Measurements from ENCODE around the gene FGF1.
"Not testable (repeated sequence)": the region's sequence is repeated elsewhere in the genome, so short reads cannot be mapped to it uniquely, and the experiment has no call there.

Gene FGF1

DNA sequence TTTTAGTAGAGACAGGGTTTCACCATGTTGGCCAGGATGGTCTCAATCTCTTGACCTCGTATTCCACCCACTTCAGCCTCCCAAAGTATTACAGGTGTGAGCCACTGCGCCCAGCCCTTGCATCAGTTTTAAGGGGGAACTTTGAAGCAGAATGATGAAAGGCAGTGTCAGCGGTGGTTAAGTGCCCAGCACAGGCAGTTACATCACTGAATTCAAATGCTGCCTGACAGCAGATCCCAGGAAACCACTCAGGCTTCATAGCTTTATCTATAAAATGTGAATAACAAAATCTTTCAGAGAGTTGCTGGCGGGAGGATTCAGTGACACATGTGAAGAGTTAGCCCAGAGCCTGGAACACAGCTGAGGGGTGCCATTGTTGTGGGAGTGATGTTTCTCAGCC is 26.5 kb downstream of the FGF1 start:
- no peak for DNase-seq (ENCODE audit: low read depth in 1 of 2, low spot score in 1 of 2)
- in situ Hi-C loops (cut with HindIII; ENCODE audit: low pct_unique_long_range_greater_than_20kb, low sequenced_read_pairs): no loop called here
- TF ChIP-seq JUND (IDR thresholded peaks at IDR 0.05; ENCODE audit: low read depth): no peak

DNA sequence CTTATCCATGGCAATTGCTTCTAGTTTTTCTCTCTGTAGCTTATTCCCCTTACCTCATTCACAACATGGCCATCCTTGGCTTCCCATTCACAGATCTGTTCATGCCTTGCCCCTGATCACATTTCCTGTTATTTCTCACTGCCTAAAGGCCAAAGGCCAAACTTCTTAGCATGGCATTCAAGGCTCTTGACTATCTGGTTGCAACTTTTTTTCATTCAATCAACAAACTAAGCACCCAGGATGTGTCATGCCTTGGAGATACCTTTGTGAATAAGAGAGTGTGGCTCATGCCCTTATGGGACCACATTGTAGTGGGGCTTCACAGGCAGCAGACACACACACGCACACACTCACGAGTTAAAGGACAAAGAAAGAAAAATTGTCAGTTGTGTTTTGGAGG is 27.6 kb downstream of the FGF1 start:
- in situ Hi-C loops (cut with HindIII; ENCODE audit: low pct_unique_long_range_greater_than_20kb, low sequenced_read_pairs): no loop called here
- DNase-seq (ENCODE audit: low read depth in 1 of 2, low spot score in 1 of 2): no peak
- TF ChIP-seq JUND (IDR thresholded peaks at IDR 0.05; ENCODE audit: low read depth): no peak

GRCh38 chr5:142657446-142657845 is 28.4 kb downstream of the FGF1 start:
- TF ChIP-seq JUND (IDR thresholded peaks at IDR 0.05; ENCODE audit: low read depth): no peak
- in situ Hi-C loops (cut with HindIII; ENCODE audit: low pct_unique_long_range_greater_than_20kb, low sequenced_read_pairs): no loop called here
- no peak for DNase-seq (ENCODE audit: low read depth in 1 of 2, low spot score in 1 of 2)

GRCh38 chr5:142655339-142656267 is 30.3 kb downstream of the FGF1 start:
- DNase-seq (ENCODE audit: low read depth in 1 of 2, low spot score in 1 of 2): peak; percentile 78 to 84
- in situ Hi-C loops (cut with HindIII; ENCODE audit: low pct_unique_long_range_greater_than_20kb, low sequenced_read_pairs): no loop called here
- no peak for TF ChIP-seq JUND (IDR thresholded peaks at IDR 0.05; ENCODE audit: low read depth)

DNA sequence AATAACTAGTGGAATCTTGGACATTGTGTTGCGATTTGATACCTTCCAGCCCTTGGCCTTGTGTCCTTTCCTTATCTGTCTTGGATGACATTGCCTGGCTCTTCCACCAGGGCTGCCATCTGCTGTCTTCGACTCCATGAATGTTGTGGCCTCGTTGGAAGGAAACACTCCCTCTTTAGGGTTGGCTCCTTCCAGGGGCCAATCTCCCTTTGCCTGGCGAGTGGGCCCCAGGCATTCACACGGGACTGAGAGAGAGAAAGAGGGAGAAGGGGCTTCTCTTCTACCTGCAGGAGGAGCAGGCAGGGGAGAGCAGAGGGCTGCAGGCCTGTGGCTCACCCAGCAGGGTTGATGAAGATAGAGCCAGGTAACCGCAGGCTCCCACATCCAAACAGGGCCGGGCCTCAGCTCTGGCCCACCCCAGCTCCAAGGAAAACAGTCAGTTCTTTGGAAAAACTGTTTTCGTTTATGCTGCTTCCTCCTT is 31.3 kb downstream of the FGF1 start:
- TF ChIP-seq JUND (IDR thresholded peaks at IDR 0.05; ENCODE audit: low read depth): no peak
- in situ Hi-C loops (cut with HindIII; ENCODE audit: low pct_unique_long_range_greater_than_20kb, low sequenced_read_pairs): no loop called here
- DNase-seq (ENCODE audit: low read depth in 1 of 2, low spot score in 1 of 2): no peak

- in situ Hi-C loops (cut with HindIII; ENCODE audit: low pct_unique_long_range_greater_than_20kb, low sequenced_read_pairs): no loop called here
- DNase-seq (ENCODE audit: low read depth in 1 of 2, low spot score in 1 of 2): no peak
Observed at GRCh38 chr5:142653321-142653720, 32.6 kb downstream of the FGF1 start.

DNA sequence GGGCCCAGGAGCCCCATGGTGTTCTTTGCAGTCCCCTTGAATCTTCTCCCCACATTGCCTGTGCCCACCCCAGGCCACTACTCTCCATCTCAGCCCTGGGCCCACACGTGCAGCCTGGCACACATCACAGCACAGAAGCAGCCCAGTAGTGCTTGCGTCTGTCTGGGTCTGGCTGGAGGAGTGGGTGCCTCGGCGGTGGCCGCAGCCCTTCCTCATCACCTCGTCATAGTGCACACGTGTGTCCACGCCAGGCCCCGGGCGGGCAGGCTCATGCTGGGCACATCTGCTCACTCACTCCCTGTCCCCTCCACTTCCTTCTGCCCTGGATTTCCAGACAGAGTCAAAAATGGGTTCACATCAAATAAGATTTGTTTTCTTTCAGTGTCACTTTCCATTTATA is 33.3 kb downstream of the FGF1 start:
- in situ Hi-C loops (cut with HindIII; ENCODE audit: low pct_unique_long_range_greater_than_20kb, low sequenced_read_pairs): no loop called here

More at GRCh38 chr5:142653321-142653720, 32.6 kb downstream of the FGF1 start:
- no peak for TF ChIP-seq JUND (IDR thresholded peaks at IDR 0.05; ENCODE audit: low read depth)

DNA sequence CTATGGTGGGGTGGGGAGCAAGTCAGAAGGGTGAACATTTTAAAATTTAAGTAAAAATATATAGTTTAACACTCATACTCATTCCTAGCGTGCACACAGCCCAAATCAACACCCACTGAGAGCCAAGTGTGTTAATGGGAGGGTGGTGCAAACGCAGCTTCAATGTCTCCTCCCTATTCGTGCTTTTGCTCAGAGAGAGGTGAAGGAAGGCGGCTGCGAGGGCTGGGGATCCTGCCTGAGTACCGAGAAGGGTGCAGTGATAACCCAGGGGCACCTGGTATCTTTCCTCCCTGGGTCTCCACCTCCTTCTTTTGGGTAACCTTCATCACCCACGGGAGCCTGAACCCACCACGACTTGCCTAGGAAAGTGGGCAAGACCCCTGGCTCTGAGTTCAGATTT is 35.0 kb downstream of the FGF1 start:
- in situ Hi-C loops (cut with HindIII; ENCODE audit: low pct_unique_long_range_greater_than_20kb, low sequenced_read_pairs): no loop called here
- DNase-seq (ENCODE audit: low read depth in 1 of 2, low spot score in 1 of 2): no peak
- TF ChIP-seq JUND (IDR thresholded peaks at IDR 0.05; ENCODE audit: low read depth): no peak

More for the DNA sequence above, 33.3 kb downstream of the FGF1 start:
- no peak for DNase-seq (ENCODE audit: low read depth in 1 of 2, low spot score in 1 of 2)
- TF ChIP-seq JUND (IDR thresholded peaks at IDR 0.05; ENCODE audit: low read depth): no peak

- no peak for TF ChIP-seq JUND (IDR thresholded peaks at IDR 0.05; ENCODE audit: low read depth)
Observed at GRCh38 chr5:142650060-142650459, 35.8 kb downstream of the FGF1 start.

DNA sequence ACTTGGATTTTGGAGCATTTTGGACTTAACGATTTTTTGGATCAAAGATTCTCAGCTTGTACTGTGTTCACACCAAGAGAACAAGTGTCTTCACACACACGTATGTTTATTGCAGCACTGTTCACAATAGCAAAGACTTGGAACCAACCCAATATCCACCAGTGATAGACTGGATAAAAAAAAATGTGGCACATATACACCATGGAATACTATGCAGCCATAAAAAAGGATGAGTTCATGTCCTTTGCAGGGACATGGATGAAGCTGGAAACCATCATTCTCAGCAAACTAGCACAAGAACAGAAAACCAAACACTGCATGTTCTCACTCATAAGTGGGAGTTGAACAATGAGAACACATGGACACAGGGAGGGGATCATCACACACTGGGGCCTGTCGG is 37.8 kb downstream of the FGF1 start:
- in situ Hi-C loops (cut with HindIII; ENCODE audit: low pct_unique_long_range_greater_than_20kb, low sequenced_read_pairs); DNase-seq (ENCODE audit: low read depth in 1 of 2, low spot score in 1 of 2): not testable (repeated sequence)

More at GRCh38 chr5:142650060-142650459, 35.8 kb downstream of the FGF1 start:
- in situ Hi-C loops (cut with HindIII; ENCODE audit: low pct_unique_long_range_greater_than_20kb, low sequenced_read_pairs): no loop called here
- no peak for DNase-seq (ENCODE audit: low read depth in 1 of 2, low spot score in 1 of 2)

DNA sequence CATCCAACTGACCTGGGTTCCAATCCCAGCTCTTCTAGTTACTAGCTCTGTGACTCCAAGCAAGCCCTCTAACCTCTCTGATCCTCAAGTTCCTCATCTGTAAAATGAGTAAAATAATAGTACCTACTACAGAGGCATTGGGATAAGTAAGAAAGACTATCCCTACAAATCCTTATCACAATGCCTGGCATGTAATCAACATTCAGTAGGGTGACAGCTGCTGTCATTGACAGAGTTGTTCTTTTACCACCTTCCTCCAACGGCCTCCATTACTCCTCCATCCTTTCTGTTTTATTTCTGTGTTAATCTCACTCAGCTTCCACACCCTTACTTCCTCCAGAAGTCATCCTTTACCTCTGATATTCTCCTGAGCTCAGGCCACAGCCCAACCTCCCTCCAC is 40.4 kb downstream of the FGF1 start:
- DNase-seq (ENCODE audit: low read depth in 1 of 2, low spot score in 1 of 2): no peak
- no peak for TF ChIP-seq JUND (IDR thresholded peaks at IDR 0.05; ENCODE audit: low read depth)
- in situ Hi-C loops (cut with HindIII; ENCODE audit: low pct_unique_long_range_greater_than_20kb, low sequenced_read_pairs): no loop called here

GRCh38 chr5:142644640-142645361 is 41.1 kb downstream of the FGF1 start:
- DNase-seq (ENCODE audit: low read depth in 1 of 2, low spot score in 1 of 2): peak in 1 of 2 experiments; percentile 9
- in situ Hi-C loops (cut with HindIII; ENCODE audit: low pct_unique_long_range_greater_than_20kb, low sequenced_read_pairs): no loop called here
- no peak for TF ChIP-seq JUND (IDR thresholded peaks at IDR 0.05; ENCODE audit: low read depth)

DNA sequence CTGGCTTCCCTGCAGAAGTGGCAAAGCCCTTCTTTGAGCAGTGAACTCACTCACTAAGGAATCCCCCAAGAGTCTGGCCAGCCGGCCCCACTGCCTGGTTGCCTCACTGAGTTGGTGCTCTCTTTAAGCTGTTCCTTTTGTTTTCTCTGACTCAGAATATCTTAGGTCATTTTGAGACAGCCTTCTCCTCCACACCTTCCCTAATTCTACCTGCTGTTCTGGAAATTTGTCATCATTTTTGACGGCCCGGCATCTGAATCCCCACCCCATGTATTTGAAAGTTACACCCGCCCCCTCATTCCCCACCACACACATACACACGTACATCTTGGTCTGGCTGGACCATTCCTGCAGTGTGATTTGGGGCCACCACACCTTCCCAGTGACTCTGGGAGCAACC is 41.8 kb downstream of the FGF1 start:
- no peak for TF ChIP-seq JUND (IDR thresholded peaks at IDR 0.05; ENCODE audit: low read depth)
- in situ Hi-C loops (cut with HindIII; ENCODE audit: low pct_unique_long_range_greater_than_20kb, low sequenced_read_pairs): no loop called here
- no peak for DNase-seq (ENCODE audit: low read depth in 1 of 2, low spot score in 1 of 2)
